NCI-H2081 treated with DMSO at 0.1 percent for 48 hours (cell line): ENCODE results near the gene SFXN5.
"Not testable (repeated sequence)": the region's sequence is repeated elsewhere in the genome, so short reads cannot be mapped to it uniquely, and the experiment has no call there.

Source experiments
- DNase-seq: peaks from one replicate; lab custom pipeline; 2025; lab: John Stamatoyannopoulos, UW

SFXN5 gene, protein sequence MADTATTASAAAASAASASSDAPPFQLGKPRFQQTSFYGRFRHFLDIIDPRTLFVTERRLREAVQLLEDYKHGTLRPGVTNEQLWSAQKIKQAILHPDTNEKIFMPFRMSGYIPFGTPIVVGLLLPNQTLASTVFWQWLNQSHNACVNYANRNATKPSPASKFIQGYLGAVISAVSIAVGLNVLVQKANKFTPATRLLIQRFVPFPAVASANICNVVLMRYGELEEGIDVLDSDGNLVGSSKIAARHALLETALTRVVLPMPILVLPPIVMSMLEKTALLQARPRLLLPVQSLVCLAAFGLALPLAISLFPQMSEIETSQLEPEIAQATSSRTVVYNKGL

DNA sequence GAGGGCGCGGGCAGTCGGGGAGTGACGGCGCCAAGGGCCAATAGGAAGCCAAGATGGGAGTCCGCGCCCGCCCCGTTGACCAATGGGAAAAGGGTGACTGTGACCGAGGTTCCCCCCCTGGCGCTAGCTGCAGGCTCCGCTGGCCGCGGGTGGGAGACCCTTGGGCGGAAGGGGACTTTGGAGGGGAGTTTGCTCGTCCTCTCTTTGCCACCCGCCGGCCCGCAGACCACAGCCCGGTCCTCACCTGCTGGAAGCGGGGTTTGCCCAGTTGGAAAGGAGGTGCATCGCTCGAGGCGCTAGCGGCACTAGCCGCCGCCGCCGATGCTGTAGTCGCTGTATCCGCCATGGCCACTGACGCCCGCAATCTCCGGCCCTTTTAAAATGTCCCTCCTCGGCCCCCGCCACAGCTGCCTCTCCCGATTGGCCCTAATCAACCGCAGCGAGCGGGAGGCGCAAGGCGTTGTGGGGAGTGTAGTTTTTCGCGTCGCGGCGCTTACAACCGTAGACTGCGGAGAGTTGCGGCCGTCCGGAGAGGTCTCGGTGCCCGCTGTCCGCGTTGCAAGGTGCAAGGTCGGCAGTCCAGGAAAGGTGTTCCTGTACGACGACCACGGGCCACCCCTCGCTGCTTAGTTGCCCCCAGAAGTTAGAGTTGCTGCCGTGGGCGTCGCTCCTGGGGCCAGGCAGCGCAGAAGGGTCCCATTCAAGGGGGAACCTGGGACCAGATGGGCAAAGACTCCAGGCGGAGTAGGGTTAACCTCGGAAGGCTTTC lies at the start of gene SFXN5:
SFXN5 (minus strand) TSS at position 353 of the 769 bp plus-strand sequence; CDS start at position 346, 7 bp downstream.
- peak; percentile 81 for DNase-seq

DNA sequence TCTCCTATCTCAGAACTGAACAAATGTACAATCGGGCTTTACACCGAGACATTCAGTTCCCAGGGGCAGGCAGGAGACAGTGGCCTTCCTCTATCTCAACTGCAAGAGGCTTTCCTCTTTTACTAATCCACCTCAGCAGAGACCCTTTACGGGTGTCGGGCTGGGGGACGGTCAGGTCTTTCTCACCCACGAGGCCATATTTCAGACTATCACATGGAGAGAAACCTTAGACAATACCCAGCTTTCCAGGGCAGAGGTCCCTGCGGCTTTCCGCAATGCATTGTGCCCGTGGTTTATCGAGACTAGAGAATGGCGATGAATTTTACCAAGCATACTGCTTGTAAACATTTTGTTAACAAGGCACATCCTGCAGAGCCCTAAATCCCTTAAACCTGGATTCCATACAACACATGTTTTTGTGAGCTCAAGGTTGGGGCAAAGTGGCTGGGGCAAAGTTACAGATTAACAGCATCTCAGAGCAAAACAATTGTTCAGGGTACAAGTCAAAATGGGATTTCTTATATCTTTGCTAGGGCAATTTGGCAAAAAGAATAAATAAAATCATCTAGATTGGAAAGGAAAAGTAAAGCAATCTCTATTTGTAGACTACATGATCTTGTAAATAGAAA lies 48.2 kb upstream of the SFXN5 start:
- not testable (repeated sequence) for DNase-seq

GRCh38 chr2:73117441-73117840 lies 45.9 kb upstream of the SFXN5 start:
- no peak for DNase-seq

- no peak for DNase-seq
Observed at GRCh38 chr2:73116182-73116960, 44.9 kb upstream of the SFXN5 start.

- no peak for DNase-seq
Observed at GRCh38 chr2:73114273-73114867, 42.9 kb upstream of the SFXN5 start.

DNA sequence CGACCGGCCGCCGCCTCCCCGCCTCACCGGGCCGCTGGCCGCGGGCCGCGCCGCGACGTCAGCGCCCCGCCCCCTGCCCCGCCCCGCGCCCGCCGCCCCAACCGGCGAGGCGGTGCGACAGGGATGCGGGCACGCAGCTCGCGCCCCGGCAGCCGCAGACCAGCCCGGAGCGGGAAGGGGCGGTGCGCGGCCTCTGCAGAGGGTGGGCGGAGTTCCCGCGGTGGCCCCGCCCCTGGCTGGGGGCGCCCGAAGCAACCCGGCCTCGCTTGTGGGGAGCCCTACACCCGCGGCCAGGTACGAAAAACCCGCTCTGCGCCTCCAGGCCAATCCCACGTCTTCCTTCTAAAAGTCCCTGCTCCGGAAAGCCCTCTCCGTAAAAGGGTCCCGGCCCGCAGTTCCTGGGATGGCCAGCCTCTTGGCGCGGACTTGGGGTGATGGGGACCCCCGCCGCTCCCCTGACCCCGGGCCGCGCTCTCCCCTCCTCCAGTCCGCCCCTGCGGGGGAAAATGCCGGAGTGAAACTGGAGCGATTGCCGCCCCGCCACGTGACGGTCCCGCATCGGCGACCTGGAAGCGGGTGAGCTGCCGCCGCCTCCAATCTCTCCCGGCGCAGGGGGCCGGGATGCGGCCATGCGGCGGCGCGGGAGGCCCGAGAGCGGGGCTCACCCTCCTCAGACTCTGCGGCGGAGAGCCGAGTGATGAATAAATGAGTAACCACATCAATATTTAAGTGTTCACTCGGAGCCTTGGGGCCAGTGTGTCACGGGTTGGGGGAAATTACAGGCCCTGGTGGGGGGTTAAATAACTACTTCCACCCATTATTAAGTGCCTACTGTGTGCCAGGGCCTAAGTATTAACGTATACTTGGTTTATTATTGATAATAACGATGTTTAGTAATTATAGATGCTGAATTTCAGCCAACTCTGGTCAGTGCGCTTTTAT lies 41.7 kb upstream of the SFXN5 start, which contains the start of gene RAB11FIP5:
RAB11FIP5 (minus strand) TSS at position 36 of the 942 bp plus-strand sequence. CDS start 171 bp downstream, outside the sequence.
- DNase-seq, result no peak

- no peak for DNase-seq
Observed at GRCh38 chr2:73112026-73112912, 40.8 kb upstream of the SFXN5 start.

GRCh38 chr2:73111073-73112025 lies 39.8 kb upstream of the SFXN5 start:
- DNase-seq, result no peak

DNA sequence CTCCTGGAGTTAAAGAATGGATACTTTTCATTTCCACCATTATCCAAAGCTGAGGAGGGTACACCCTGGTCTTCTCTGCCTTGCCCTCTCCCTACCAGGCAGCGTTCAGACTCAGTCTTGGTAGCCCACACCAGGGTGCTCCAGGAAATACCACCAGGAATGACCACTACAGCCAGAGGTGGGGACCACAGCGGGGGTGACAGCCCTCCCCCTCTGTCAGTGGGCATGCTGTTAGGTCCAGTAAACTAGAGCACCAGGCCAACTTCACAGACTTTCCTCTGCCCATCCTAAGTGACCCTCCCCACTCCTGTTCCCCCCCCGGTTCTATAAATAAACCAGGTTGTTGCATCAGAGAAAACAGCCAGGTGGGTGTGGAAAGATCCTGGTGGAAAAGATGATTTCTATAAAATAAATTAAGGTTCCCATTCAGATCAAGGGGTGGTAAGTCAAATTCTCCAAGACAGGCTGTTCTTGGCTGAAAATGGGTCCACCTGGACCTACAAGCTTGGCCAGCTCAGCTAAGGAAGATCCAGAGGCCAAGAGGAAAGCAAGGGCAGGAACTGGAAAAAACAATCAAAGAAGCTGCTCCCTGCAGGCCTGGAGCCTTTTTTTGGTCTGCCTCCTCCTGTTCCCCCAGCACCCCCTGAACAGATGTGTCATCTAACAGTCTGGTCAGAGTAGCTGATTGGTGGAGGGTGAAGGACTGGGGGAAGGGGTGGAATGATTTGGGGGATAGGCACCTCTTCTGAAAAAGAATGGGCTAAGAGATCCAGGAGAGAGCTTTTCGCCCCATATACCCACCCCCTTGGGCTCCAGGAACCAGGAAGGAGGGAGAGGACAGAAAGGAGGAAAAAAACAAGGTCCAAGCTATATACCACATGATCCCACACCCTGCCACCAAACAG lies 38.9 kb upstream of the SFXN5 start:
- no peak for DNase-seq

DNA sequence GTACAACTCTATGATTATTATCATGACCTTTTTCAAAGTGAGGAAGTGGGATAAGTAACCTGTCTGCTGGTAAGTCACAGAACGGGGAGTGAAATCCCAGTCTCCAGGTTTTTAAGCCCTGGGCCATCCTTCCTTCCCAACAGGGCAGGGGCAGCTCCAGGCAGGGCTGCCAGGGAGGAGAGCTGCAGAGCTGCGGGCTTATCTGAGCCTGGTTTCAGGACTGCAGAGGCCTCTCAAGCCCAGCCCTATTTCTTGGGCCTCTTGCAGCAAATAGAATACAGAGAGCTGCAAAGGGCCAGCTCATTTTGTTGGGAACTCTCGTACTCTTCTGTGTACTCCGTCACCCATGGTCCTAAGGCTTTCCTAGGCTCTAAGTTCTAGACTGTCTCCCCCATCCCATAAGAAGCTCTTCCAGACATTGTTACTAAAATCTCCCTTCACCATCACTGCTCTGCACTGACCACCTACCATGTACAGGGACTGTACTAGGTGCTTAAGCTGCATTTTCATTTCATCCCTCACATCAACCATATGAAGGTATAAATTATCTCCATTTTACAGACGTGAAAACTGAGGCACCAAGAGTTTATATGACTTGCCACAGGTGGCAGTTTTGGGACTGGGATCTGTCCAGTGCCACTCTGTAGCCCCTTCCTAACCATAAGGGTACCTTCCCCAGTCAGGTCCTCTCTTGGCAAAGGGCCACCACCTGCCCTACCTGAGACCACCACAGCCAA lies 38.1 kb upstream of the SFXN5 start:
- DNase-seq, result no peak

DNA sequence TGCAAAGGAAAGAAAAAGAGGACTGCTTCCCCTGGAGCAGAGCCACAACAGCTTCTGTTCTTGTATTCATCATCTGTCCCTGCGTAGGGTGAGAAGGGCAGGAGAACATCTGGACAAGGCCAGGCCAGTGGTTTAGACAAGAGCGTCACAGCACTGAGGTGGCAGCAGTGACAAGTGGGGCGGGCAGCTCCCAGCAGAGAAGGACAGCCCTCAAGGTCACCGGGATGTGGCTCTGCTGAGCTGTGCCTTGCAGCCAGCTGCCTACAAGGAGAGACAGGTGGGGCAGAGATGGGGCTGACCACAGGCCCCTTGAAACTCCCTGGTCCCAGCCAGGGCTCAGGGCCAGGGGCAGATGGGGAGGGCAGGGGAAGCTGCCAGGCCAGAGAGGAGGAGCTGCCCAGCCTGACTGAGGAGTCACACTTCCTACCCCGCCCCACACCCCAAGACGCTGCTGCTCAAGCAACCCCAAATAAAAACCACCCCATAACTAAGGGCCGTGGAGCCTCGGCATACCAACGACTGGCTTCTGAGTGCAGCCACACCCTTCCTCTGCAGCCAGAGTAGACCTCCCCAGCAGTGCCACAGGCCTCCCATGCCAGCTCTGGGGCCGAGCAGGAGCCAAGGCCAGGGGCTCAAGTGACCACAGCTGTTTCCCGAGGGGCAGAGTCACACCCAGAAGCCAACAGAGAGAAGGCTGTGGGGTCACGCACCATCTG lies 35.9 kb upstream of the SFXN5 start:
- DNase-seq, result no peak

DNA sequence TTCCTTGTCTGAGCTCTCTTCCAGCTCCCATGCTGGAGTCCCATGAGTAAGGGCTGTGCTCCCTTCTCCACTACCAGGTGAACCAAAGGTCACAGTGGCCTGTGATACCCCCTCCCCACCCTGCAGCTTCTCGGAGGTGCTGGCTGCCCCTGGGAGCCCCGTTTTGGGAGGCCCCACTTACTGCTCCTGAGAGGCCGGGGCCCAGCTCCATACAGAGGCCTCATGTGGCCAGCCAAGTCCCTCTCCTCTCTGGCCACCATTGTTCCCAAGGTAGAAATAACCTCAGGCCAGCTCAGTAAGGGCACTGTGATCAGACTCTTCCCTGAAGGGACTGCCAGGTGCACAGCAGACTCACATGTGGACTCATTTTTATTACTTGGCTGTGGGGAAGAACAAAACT lies 35.3 kb upstream of the SFXN5 start:
- DNase-seq, result no peak

DNA sequence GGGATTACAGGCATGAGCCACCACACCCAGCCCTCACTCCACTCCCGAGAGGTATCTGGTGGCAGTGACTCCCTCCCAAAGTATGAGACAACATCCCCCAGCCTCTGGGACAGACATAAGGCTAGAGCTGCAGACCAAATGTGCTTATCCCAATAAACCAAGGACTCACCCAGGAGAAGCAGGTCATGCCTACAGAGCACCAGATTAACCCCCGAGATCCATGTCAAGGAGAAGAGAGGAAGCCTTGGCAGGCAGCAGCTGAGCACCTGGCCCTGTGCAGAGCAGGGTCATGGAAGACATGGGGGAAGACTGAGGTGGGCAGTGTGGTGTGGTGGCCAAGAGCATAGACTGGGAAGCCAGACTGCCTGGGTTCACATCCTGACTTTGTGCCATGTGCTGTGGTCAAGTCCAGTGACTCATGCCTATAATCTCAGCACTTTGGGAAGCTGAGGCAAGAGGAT lies 34.0 kb upstream of the SFXN5 start:
- no peak for DNase-seq

GRCh38 chr2:73104933-73105332 lies 33.4 kb upstream of the SFXN5 start:
- DNase-seq, result no peak

DNA sequence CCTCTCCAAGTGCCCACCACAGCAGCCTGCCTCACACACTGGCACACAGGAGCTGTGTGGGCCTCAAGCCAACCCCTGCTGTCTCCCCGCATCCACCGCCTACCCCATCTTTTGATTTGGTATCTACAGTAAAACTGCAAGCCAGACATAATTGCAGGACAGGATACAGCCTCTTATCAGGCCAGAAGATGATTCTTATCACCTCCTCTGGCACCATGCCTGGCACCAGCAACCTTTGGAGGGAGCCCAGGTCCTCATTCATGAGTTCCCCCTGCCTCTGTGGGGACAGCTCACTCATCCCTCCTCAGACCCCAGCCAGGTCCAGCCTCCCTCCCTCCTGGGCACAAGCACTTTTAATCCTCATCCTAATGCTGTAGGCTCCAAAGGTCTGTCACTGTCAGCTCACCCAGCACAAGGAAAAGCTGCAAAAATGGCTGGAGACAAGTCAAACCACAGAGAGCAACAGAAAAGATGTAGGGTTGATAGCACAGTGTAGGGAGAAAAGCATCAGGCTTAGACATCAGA lies 31.6 kb upstream of the SFXN5 start:
- DNase-seq, result no peak
